GM19328 (cell line): ENCODE measurements around the gene PPP1R15B.

ENCODE experiments used
- ATAC-seq: cut with Tn5 transposase; IDR thresholded peaks from one replicate; pipeline ENCODE4 v1.9.1; 2021; ENCODE audit warnings: mild to moderate bottlenecking, moderate library complexity; ENCODE audit not compliant: unreplicated experiment

The PPP1R15B gene

DNA sequence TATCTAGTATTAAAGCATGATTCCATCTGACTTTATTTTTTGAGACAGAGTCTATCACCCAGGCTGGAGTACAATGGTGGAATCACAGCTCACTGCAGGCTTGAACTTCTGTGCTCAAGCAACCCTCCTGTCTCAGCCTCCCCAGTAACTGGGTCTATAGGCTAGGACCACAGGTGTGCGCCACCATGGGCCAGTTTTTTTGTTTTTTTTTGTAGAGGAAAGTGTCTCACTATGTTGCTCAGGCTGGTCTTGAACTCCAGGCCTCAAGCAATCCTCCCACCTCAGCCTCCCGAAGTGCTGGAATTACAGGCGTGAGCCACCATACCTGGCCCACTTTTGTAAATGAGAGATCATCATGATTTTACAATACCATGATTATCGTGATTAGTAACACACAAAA lies 9.2 kb downstream of the PPP1R15B start:
- no peak for ATAC-seq

DNA sequence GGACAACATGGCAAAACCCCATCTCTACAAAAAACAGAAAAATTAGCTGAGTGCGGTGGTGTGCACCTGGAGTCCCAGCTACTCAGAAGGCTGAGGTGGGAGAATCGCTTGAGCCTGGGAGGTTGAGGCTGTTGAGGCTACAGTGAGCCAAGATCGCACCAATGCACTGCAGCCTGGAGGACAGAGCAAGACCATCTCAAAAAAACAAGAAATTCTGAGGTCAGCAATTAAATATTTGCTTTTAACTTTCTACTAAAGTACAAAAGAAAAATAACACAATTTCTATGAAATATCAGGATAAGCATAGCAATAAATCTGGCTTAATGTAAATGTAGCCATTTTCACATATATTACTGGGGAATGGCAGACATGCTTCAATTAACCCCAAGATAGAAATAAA lies 9.9 kb downstream of the PPP1R15B start:
- ATAC-seq: no peak

DNA sequence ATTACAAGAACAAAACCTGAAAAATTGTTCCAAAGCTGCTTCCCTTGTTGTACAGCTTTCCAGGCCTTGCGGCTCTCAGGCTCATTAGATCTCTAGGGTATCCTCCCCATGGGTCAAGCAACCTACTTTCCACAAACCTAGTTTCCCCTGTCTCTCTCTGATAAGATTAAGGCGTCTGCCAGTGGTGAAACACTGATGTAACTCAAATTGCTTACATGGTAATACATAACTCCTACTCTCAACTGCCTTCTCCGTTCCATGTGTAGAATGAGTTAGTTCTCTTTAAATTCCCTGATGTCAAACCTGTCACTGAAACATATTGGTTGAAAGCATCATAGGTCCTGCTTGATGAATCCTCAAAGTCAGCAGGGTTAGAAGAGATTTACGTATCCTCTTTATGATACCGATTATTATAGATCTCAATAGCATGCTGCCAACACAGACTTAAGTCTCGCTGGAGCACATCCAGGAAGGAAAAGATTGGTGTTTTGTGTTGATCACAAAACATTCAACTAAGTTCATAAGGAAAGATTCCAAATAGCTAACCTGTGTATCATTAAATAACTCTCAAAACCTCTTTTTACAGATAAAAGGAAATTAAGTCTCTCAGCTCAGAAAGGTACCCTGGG lies 10.6 kb downstream of the PPP1R15B start:
- no peak for ATAC-seq

DNA sequence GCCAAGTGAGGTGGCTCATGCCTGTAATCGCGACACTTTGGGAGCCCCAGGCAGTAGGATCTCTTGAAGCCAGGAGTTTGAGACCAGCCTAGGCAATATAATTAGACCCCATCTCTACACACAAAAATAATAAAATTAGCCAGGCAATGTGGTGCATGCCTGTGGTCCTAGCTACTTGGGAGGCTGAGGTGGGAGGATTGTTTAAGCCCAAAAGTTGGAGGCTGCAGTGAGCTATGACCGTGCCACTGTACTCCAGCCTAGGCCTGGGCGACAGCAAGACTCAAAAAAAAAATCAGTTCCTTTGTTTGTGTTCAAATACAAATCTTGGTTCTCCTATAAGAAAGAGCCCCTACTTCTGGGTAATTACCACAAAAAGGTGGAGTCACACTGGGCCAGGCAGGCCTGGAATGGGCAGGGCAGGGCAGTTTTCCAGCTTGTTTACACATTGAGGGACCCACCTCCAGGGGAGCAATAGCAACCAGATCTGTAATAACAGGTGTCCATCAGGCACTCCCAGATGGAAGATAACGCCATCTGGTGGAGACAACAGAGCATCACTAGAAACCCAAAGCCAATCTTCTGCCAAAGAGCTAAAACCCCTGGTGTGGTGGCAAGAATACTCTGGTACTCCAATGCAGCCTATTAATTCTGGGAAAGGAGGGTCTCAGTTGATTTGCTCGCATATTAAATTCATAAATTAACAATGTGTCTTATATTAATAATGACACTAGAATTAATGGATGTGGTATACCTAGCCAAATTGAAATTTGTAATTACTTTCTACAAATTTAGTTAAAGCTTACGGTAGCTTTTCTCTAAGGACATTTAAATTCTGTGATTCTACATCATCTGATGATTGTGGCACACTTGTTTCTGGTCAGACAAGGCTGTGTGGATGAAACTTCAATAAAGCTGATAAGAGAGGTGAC lies 13.2 kb downstream of the PPP1R15B start:
- no peak for ATAC-seq

DNA sequence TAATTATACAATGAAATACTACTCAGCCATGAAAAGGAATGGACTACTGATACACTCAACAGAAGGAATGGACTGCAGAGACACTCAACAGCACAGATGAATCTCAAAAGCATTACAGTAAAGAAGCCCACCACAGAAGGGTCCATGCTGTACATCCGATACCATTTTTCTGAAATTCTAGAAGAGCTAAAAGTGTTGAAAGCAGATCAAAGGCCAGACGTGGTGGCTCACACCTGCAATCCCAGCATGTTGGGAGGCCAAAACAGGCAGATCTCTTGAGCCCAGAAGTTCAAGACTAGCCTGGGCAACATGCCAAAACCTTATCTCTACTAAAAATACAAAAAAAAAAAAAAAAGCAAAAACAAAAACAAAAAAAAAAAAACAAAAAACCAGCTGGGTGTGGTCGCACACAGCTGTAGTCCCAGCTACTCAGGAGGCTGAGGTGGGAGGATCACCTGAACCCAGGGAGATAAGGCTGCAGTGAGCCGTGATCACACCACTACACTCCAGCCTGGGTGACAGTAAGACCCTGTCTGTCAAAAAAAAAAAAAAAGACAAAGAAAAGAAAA lies 15.5 kb downstream of the PPP1R15B start:
- ATAC-seq: no peak

DNA sequence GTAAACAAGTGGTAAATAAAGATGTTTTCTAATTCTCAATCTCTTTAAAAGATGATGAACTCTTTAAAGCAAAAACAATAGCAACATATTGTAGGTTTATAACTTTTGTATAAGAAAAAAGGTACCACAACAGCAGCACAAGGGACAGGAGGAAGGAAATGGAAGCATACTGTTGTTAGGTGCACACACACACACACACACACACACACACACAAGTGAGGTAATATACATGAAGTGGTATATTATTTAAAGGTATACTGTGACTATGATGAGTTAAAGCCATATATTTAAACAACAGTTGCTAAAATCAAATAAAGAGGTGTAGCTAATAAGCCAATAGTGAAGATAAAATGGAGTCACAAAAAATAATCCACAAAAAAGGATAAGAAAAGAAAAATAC lies 20.0 kb downstream of the PPP1R15B start:
- ATAC-seq: no peak

DNA sequence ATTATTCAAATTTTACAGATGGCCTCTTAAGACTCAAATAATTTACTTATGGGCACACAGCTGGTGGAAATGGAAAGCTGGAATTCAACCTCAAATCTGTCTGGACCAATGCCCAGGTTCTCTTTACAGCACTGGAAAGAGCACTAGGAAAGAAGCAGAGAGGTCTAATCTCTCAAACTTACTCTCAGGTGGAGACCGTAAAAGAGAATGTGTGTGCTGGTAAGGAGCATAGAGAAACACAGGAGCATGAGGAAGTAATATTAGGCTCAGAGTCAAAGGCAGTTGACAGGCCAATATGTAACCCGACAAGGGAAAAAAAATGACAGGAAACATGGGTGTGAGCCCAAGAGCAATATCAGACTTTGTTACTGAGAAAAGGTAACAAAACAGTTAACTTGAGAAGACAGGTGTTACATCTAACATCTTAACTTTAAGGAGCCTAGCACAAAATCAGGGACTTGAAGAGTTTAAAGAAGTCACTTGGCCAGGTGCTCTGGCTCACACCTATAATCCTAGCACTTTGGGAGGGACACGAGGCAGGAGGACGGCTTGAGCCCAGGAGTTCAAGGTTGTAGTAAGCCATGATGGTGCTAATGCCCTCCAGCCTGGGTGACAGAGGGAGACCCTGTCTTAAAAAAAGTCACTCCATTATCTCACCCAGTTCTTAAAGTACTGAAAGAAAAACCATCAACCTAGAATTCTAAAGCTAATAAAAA lies 20.7 kb downstream of the PPP1R15B start:
- ATAC-seq: no peak

DNA sequence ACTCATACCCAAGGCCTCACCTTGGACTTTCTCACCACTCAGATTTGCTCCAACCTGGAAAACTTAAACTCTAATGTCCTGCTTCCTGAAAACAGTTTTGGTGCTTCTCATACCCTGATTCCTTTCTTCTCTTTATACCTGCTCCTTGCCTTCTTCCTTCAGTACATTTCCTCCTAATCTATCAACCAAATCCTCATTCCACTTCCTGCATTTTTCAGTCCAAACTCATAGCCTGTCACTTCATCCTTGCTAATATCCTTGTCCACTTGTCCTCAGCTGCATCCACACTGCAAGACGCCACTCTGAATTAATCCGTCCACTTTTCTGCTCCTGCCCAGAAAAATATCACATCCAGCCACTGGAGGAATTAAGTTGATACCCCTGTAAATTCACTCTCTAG lies 25.9 kb downstream of the PPP1R15B start:
- no peak for ATAC-seq

DNA sequence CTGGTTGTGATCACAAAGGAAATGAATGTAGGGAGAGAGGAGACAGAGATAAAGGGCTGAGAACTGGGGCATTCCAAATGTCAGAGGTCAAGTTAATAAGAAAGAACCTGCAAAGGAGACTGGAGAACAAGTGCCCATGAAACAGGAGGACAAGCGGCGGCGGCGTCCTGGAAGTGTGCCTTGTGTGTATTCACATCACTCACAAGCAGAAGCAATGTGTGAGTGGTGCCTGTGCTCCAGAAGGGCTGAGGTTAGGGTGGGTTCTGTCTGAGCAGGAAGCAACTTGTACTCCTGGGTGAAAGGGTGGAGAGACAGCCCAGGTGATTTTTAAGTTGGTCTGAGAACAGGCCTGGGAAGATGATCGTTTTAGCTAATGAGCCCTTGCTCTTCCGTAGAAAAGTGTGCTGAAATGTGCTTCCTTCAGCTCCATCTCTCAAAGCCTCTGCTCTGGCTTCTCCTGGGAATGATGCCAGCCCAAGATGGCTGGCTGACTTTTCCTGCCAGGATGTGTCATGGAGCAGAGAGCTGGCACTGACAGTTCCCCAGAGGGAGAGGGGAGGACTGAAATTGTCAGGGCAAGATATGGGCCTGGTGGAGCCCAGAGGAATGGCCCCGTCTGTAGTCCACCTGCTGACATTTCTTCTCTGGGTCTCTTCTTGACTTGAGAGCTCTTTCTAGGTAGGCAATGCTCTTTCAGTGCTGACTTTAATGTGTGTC lies 26.8 kb downstream of the PPP1R15B start:
- ATAC-seq: no peak

DNA sequence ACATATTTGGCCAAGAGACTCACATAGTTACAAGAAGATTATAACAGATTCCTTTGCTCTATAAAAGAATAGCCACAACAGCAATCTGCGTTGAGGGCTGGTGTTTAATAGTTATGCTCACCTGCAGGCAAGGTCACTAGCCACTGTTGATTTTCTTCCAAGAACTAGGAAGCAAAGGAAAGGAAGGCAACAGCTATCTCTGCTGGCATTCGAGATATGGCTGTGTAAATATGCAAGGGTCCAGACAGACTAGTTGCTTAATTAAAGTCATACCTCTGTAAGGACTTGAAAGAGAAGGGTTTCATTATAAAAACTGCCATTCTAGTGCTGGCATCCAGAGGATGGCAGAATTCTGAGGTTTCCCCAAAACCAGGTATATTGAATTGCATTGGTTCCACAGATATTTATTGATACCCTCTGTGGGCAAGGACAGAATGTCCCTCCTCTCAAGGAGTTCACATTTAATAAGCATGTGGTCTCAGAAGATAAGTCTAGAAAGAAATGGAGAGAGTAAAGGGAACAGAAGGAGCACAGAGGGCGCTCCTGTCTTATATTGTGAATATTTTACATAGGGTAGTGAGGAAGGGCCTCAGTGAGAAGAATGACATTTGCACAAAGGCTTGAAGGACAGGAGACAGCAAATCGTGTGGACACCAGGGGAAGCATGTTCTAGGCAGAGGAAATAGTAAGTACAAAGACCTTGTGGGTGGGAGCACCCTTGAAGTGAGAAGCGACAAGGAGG lies 28.3 kb downstream of the PPP1R15B start:
- no peak for ATAC-seq

DNA sequence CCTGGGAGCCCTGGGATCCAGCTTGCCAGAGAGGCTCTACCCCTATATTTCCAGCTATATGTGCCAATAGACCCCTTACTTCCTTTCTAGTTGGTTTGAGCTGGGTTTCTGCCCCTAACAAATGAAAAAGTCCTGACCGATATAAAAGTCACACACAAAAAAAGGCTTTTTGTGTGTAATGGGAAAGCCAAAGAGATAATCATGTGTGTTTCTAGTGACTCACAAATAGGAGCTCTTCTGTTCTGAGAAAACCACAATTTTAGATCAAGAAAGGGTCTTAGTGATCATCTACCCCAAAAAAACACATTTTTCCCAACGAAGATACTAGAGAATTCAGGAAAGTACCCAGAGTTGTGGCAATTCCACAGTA lies 28.9 kb downstream of the PPP1R15B start:
- ATAC-seq: no peak

DNA sequence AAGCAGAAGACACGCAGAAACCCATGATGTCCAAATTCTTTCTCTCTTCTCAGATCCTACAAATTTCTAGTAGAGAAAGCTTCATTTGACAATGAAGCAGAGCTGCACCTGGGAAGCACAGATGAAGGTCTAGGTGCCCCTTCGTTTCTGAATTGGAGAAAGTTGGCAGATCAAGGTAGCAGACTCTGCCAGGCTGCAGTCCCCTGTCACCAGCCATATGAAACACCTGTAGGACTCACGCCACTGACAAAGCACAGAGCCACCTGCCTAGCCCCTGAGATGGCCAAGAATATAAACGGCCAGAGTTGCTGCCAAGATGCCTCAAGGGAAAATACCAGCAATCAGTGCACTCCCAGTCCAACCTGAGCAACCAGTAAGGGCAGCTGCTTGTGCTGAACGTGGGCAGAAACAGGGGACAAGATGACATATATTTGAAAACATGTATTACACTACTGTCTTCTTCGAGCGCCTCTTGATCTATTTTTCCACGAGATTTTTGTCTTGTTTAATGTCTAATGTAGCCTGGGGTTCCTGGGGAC lies 31.3 kb downstream of the PPP1R15B start:
- ATAC-seq: no peak

DNA sequence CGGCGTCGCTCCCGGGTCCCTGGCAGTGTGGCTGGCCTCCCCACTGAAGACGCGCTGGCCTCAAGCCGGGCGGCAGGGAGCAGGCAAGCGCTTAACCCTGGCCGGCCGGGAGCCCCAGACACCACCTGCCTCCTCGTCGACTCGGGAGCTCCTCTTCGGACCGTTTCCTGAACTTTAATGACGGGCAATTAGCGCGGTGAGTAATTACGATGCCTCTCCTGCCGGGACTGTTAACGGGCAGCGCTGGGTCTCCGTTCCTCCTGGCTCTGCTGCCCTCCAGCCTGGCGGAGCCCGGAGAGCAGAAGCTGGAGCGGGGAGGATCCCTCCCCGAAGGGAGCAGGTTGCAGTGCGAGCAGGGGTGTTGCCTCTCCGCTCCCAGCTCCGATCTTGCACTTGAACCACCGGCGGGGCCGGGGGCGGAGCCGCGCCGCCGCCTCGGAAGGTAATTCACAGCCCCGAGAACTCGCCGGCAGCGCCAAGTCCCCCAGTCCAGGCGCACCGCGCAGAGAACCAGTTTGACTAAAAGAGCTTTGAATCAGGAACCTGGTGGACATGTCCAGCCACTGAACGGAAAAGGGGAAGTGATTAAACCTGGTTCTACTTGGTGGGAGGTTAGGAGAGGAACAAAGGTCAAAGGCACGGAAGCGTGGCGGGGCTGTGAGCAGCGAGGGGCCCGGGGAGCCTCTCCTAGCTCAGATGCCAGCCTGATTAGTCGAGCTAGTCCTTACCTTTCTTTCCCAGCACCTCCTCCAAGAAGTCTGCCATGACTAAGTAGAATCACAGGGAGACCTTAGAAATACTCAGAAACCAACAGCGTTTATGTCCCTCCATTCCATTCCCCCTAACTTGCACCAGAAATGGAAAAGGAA lies 33.6 kb downstream of the PPP1R15B start:
- ATAC-seq: no peak

DNA sequence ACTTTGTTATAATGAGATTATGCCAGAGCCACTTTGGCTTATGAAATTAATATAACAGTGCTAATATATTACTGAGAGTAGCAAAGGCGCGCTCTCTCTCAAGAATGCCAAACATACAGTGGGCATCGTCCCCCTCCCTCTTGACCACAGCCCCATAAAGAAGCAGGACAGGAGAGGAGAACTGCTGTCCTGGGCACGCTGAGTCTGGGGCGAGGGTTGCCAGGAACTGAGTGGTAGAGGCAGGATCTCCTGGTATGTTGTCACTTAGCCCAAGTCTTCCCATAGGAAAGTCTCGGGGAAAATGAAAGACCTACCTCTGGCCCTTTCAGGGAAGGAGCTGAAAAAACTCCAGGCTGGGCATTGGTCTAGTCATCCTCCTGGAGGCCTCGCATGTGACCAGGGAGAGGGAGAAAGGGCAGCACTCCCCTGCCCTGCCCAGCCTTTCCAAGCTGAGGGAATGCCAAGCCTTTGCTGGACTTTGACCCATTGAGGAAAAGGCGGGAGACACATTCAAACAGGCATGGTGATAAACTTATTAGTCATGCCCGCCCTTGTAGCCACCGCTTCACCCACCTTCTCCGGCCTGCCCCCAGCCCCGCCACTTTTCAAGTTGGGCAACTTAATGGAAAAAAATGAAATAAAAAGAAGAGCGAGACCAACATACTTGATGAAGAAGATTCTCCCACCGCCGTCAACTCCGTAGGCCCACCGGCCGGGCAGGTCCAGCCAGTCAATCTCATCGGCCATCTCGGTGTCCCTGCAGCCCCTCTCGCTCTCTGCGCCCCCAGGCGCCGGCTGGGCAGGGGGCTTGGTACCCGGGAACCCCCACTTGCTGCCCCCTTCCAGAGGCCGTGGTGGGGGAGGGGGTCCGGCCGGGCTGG lies 34.5 kb downstream of the PPP1R15B start:
- ATAC-seq: no peak

DNA sequence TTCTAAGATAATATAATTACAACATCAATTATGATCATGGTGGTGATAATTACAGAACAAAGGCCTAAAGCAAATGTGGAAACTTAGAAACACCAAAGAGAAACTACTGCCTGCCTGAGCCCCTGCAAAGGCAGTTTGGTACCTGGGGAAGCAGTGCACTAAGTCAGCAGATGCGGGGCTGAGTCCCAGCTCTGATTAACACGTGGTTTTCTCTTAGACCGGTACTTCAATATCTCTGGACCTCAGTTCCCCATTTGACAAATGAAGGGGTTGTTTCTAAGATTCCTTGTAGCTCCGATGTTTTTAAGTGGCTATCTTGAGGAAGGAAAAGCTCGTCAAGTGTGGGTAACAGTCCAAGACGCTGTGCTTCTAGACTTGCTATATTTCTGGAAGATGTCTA lies 35.2 kb downstream of the PPP1R15B start:
- ATAC-seq: no peak

DNA sequence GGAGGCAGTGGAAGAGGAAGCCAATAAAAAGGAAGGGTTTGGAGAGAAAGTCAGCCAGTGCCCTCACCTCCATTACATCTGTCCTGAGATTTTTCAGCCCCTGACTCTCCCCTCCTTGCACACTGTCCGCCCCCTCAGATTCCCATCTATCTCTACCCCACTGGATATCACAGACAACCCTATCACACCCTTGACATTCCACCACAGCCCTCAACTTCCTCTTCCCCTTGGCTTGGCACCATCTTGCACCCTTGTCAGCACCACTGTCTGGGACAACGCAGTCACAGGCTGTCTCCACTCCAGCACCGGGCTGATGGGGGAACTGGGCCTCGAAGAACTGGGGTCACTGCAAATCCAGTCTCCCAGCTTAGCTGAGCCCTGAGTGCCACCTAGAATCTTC lies 37.7 kb downstream of the PPP1R15B start:
- no peak for ATAC-seq

DNA sequence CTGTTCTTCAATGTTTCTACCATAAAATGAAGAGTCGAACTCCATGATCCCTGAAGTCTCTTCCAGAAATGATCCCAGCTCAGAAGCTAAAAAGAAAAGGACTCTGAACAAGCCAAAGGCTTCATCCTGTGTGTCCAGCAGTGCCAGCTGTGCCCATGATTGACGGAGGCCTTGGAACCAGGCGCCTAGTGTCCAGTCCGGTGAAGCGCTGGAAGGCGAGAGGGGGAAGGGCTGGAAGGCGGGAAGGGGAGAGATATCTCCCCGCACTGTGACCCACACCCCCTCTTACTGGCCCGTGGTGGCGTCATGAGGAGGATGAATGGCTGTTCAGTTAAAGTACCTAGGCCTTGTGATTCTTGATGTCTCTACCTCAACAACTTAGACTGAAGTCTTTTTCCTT lies 41.4 kb downstream of the PPP1R15B start:
- no peak for ATAC-seq
